Measurements from ENCODE around the gene MTUS2.

MTUS2 gene

DNA sequence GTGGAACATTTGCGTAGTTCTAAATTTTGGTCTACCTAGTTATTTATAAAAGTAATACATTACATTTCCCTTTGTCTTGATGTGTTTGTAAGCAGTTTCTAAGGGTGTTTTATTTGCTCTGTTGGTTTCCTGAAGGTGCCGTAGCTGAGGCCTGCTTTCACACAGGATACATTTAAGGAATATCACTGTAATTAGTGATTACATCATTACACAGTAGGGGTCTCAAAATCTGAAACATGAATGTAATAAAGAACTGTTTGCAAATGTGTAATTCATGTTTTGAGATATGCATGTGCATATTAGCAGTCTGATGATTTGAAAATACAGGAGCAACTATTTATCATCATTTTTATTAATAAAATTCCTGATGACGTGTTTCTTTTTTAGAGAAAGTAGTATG is 281.8 kb downstream of the MTUS2 start:
- H4K20me1 ChIP-seq (ENCODE audit: low read depth, low read length): no peaks in the 10 kb centered on the region
- H3K79me2 ChIP-seq (ENCODE audit: insufficient read depth, low read length): no peaks in the 10 kb centered on the region
- no peaks in the 10 kb centered on the region for H3K9me3 ChIP-seq (ENCODE audit: insufficient read depth, low read length)
- TF ChIP-seq CTCF (IDR thresholded peaks at IDR 0.05; ENCODE audit: insufficient read depth, low read length, poor library complexity, severe bottlenecking): no peak
- TF ChIP-seq EZH2phosphoT487 (conservative IDR thresholded peaks at IDR 0.05; ENCODE audit: low read length): no peak
- no peaks in the 10 kb centered on the region for H3F3A ChIP-seq (ENCODE audit: insufficient read depth)
- no peaks in the 10 kb centered on the region for H3K27me3 ChIP-seq (ENCODE audit: low read length)
- no peak overlapping the region for H3K4me2 ChIP-seq (ENCODE audit: low read depth, low read length, poor library complexity, severe bottlenecking)
- no peaks in the 10 kb centered on the region for H3K36me3 ChIP-seq (ENCODE audit: low read length)
- H3K27ac ChIP-seq (ENCODE audit: low read depth, low read length): no peak overlapping the region
- no peaks in the 10 kb centered on the region for H3K9me2 ChIP-seq (replicated peaks; ENCODE audit: insufficient read depth, low read length)
- no peak overlapping the region for H3K4me3 ChIP-seq (ENCODE audit: insufficient read depth, low read length, poor library complexity, severe bottlenecking)
- H2AFZ ChIP-seq (ENCODE audit: low read depth, low read length, severe bottlenecking): no peak overlapping the region
- no peak overlapping the region for H3K9ac ChIP-seq (ENCODE audit: low read length)

GRCh38 chr13:29103065-29103800 is 283.1 kb downstream of the MTUS2 start:
- Histone ChIP-seq H3K4me3 (ENCODE audit: insufficient read depth, low read length, poor library complexity, severe bottlenecking) (no peak overlapping the region), H3K4me2 (ENCODE audit: low read depth, low read length, poor library complexity, severe bottlenecking) (no peak overlapping the region), H3K79me2 (ENCODE audit: insufficient read depth, low read length) (no peaks in the 10 kb centered on the region), H3K9me2 (replicated peaks; ENCODE audit: insufficient read depth, low read length) (no peaks in the 10 kb centered on the region), H4K20me1 (ENCODE audit: low read depth, low read length) (no peaks in the 10 kb centered on the region), H3K27me3 (ENCODE audit: low read length) (no peaks in the 10 kb centered on the region), H3K27ac (ENCODE audit: low read depth, low read length) (no peak overlapping the region), H3K36me3 (ENCODE audit: low read length) (no peaks in the 10 kb centered on the region), H3K9me3 (ENCODE audit: insufficient read depth, low read length) (no peaks in the 10 kb centered on the region), H2AFZ (ENCODE audit: low read depth, low read length, severe bottlenecking) (no peak overlapping the region), H3F3A (ENCODE audit: insufficient read depth) (no peaks in the 10 kb centered on the region), H3K9ac (ENCODE audit: low read length) (no peak overlapping the region)
- no peak for TF ChIP-seq CTCF (IDR thresholded peaks at IDR 0.05; ENCODE audit: insufficient read depth, low read length, poor library complexity, severe bottlenecking)
- no peak for TF ChIP-seq EZH2phosphoT487 (conservative IDR thresholded peaks at IDR 0.05; ENCODE audit: low read length)

GRCh38 chr13:29104461-29104860 is 284.3 kb downstream of the MTUS2 start:
- Histone ChIP-seq H3K9me3 (ENCODE audit: insufficient read depth, low read length) (no peaks in the 10 kb centered on the region), H3K79me2 (ENCODE audit: insufficient read depth, low read length) (no peaks in the 10 kb centered on the region), H3K9ac (ENCODE audit: low read length) (no peak overlapping the region), H3F3A (ENCODE audit: insufficient read depth) (no peaks in the 10 kb centered on the region), H3K4me3 (ENCODE audit: insufficient read depth, low read length, poor library complexity, severe bottlenecking) (no peak overlapping the region), H3K9me2 (replicated peaks; ENCODE audit: insufficient read depth, low read length) (no peaks in the 10 kb centered on the region), H3K36me3 (ENCODE audit: low read length) (no peaks in the 10 kb centered on the region), H3K27me3 (ENCODE audit: low read length) (no peaks in the 10 kb centered on the region), H2AFZ (ENCODE audit: low read depth, low read length, severe bottlenecking) (no peak overlapping the region), H4K20me1 (ENCODE audit: low read depth, low read length) (no peaks in the 10 kb centered on the region), H3K27ac (ENCODE audit: low read depth, low read length) (no peak overlapping the region), H3K4me2 (ENCODE audit: low read depth, low read length, poor library complexity, severe bottlenecking) (no peak overlapping the region)
- TF ChIP-seq CTCF (IDR thresholded peaks at IDR 0.05; ENCODE audit: insufficient read depth, low read length, poor library complexity, severe bottlenecking) (no peak), EZH2phosphoT487 (conservative IDR thresholded peaks at IDR 0.05; ENCODE audit: low read length) (no peak)

Data from SU-DHL-6 (cell line).